ENCODE measurements around the gene ARHGEF26.

Gene ARHGEF26

DNA sequence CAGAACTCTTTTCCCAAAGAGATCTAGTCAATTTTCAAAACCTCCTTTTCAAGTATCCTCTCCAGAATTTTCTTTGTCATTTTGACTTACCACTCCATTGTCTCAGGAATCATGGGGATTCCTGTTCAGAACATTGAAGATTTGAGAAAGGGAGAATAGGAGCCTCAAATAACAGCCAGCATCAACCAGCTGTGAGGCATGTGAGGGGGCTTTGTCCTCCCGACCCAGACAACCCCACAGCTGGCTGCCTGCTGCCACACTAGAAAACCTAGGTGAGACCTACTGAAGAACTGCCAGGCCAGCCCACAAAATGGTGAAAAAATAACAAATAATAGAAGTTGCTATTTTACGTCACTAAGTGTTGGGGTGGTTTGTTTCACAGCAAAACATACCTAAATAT lies 5.9 kb upstream of the ARHGEF26 start:
- DNase-seq, result no peak

DNA sequence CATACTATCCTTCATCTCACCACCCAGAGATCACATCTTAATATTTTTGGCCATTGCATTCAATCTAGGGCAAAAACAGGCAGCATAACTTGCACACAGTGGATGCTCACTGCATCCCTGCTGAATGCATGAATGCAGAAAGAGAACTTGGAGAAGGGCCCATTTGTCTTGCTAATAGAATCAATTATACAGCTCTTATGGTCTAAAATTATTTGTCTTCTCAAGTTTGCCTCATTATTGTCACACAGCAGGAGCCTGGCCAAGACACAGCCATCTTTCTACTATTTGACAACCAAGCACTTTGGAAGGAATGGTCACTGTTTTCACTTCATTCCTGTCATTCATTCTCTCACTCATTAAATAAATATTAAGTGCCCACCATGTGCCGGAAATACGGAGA lies 1.2 kb upstream of the ARHGEF26 start:
- DNase-seq, result no peak

DNA sequence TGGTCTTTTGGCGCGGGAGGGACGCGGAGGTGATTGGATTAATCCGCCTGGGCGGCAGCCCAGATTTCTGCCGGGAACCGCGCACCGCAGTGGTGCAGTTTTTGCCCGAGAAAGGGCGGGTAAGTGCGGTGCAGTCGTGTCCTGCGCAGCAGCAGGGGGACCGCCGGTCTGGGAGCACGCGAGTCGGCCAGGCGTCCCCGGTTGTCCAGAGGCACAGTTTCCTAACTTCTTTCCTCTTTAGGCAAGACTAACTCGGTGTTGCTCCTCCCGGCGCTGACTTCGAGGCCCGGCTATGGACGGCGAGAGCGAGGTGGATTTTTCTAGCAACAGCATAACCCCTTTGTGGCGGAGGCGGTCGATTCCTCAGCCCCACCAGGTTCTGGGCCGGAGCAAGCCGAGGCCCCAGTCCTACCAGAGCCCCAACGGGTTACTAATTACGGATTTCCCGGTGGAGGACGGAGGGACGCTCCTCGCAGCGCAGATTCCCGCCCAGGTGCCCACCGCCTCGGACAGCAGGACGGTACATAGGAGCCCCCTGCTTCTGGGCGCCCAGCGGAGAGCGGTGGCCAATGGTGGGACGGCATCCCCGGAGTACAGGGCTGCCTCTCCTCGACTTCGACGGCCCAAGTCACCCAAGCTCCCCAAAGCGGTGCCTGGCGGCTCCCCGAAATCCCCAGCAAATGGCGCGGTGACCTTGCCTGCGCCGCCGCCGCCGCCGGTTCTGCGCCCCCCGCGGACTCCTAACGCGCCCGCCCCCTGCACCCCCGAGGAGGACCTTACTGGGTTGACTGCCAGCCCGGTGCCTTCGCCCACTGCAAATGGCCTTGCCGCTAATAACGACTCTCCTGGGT lies 736 bp downstream of the ARHGEF26 start:
- DNase-seq, result no peak

DNA sequence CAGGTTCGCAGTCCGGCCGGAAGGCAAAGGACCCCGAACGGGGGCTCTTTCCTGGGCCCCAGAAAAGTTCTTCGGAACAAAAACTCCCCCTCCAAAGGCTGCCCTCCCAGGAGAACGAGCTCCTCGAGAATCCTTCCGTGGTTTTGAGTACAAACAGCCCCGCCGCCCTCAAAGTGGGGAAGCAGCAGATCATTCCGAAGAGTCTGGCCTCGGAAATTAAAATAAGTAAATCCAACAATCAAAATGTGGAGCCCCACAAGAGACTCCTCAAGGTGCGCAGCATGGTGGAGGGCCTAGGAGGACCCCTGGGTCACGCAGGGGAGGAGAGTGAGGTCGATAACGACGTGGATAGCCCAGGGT lies 1.3 kb downstream of the ARHGEF26 start:
- no peak for DNase-seq

DNA sequence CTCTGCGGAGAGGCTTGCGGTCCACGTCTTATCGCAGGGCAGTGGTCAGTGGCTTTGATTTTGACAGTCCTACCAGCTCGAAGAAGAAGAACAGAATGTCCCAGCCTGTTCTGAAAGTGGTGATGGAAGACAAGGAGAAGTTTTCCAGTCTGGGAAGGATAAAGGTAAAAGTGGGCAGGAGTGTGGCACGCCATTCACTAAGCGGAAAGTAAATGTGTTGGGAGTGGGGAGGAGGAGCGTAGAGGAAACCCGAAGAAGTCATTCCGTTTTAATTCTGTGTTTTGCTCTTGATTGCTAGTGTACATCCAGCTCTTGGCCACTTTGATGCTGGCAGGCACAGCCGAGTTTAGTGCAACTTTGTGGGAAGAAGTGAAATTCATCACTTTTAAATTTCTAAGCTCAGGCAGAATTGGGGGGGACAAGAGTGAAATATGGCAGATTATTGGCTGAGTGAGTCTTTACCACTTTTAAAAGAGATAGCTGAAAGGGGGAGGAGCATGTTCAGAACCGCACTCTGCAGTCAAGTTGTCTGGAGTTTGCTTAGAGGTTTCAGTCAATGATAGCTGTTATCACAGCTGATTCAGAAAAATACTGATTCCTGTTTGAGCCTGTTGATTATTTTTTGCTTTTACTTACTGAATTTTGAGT lies 1.8 kb downstream of the ARHGEF26 start:
- no peak for DNase-seq

DNA sequence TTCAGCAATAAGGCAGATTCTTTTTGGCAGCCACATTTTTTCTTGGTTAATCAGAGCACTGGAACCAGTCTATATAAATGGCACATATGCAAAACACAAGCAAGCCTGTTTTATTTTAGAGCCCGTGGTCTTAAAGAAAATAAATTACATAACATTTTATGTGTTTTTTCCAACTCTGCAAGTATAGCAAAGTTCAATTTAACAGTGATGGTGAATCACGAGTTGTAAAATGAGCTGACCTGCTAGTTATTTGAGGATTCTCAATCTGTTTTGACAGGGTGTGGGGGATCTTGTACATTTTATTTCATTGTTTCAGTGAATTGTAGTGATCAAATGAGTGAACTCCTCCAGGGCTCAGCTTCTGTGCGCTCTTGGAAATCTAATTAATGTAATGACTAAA lies 2.7 kb downstream of the ARHGEF26 start:
- no peak for DNase-seq

DNA sequence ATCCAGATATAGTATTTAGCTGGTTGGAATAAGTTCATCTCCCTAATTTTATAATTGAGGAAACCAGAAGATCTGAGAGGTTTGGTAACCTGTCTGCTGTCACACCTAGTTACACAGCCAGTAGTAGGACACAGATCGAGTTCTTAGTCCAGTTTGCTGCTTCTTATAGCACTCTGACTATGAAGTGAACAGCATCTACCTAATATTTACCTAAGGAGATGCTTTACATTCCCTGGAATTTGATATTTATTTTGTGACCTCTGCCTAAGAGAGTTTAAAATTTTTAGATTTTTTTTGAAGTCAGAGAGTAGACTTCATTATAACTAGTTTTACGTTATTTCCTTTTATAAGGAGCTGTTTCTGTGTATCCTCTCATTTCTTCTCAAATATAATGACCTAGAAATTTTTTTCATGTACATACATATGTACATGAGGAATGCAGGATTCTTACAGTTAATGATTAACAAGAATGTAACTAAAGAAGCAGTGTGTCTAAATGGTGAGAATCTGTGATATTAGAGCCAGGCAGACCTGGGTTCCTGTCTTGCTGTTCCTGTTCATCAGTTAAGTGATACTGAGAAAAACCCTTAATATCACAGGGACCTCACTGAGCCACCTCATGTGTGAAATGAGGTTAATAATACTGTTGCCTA lies 4.3 kb downstream of the ARHGEF26 start:
- DNase-seq, result no peak

DNA sequence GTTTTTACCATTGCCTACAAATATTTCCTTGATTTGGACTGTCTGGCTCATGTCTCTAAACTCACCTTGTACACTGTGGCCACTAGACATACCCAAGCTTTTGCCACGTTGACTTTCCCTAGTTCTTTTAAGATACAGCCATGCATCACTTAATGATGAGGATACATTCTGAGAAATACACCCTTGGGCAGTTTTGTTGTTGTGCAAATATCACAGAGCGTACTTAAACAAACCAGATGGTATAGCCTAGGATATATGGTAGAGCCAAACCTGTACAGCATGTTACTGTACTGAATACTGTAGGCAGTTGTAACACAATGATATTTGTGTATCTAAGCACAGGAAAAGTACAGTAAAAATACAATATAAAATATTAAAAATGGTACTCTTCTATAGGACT lies 5.5 kb downstream of the ARHGEF26 start:
- DNase-seq, result no peak

DNA sequence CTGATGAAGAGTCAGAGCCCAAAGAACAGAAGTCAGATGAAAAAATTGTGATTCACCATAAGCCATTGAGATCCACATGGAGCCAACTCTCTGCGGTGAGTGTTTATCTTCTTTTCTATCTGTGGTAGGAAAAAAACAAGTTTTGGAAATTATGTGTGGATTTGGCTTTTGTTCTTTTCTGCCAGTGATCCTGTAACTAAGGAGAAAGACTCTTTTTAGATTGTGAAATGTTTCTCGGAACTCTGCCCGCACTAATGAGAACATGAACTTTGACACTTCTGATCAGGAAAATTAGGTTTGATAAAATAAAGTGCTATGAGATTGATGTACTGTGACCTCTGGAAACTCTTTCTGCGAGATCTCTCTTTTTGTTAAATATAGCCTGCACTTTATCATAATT lies 8.4 kb downstream of the ARHGEF26 start:
- DNase-seq, result no peak

DNA sequence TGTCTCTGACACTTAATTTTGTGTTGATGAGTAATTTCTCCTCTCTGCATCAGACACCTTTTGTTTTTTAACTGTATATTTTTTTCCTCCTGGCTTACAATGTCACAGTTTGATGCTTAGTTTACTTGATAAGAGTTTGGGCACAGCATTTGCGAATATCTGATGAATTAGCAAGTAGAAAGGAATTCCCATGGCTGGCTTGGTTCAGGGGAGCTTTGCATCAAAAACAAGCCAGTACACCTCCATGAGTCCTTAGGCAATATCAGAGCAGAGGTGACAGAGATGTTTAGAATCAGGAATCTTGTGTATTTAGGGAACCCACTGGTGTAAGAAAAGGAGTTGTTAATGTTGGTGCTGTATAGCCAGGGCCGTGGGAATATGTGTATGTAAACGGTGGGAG lies 9.3 kb downstream of the ARHGEF26 start:
- DNase-seq, result no peak

DNA sequence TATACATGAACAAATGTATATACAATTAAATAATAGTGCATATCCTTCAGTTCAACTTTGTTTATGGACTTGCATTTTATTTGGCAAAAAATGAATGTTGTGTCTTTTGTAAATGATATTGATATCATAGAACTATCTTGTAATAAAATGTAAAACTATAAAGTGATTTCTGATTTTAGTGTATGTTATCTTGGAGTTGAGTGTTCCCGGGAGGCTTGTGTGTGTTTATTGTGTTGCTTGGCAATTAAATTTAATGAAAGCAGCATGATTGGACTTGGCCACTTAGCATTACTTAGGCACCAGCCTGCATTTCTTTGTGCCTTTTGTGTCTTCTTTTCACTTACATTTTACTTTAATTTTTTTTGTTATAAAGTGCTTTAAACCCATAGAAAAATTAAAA lies 10.6 kb downstream of the ARHGEF26 start:
- DNase-seq, result no peak

DNA sequence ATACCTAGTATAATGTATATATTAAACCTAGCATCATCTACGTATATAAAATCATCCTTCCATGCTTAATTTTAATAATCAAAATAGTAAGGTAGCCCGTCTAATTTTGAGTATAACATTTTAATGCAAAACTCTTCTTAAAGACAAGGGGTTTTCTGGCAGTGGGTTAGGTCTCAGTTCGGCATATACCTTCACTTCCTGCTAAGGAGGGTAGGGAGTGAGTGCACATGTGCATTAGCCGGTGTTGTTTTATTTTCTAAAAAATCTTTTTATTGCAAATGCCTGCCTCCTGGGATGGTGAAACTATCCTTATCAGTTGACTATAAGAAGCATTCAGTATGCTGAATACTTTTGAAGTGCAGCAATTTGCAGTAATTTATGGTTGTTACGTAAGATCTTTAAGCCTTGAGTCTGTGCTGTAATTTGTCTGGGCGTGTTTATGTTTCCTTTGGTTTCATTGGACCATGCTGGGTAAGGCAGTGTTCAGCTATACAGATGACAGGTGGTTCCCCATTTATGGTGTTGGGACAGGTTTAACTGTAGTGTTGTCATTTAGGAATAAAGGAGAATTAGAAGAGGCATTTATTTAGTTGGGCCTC lies 11.7 kb downstream of the ARHGEF26 start:
- DNase-seq, result no peak

DNA sequence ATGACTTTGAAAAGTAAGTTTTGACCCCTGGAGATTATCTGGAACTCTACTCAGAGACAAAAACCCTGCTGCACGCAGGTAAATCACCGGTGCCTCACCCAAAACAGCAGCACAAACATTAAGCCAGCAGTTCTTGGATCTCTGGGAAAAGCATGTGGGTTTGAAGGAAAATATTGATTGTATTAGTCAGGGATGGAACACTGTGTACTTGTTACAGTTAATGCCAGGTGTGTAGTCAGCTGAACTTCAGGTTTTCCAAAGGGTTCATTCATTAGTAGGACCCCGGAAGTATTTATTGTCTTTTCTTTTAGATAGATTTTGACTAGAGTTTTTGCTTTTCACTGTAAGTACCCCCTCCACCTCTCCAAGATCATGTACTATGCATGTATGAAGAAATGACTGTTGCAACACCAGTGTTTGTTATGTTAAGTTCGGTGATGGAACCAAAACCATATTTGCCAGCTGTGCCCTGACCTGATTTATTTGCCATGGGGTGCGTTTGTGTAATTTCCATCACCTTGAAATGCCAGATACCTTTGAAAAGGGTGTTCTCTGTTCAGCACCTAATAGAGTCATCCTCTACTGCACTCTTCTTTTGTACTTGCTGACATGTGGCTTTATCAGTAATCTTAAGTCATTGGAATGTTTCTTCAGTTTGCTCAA lies 14.5 kb downstream of the ARHGEF26 start:
- no peak for DNase-seq

DNA sequence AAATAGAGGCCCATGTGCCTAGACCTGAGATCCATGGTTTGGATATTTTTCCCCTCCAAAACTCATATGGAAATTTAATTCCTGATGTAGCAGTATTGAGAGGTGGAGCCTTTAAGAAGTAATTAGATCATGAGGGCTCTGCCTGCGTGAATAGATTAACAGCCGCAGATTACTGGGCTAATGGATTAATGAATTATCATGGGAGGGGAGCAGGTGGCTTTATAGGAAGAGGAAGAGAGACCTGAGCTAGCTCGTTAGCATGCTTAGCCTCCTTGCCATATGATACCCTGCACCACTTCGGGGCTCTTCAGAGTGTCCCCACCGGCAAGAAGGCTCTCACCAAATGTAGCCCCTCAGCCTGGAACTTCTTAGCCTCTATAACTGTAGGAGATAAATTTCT lies 15.8 kb downstream of the ARHGEF26 start:
- DNase-seq, result no peak

DNA sequence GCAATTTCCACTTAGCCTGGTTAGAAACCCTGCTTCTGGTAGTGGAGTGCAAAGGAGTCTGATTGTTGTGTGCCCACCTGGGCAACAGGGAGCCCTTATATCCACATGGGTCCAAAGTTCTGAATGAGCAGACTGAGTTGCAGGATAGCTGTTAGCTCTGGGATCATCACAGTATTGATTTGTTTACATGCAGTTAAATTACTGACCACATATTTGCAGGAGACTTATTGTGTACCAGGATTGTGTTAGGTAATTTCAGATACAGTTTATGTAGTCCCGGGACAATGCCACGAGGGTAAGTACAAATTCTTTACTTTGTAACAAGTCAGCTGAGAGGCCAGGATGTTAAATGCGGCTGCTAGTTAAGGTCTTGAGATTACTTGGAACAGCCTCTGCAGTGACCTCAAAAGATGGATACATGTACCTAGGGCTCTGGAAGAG lies 18.8 kb downstream of the ARHGEF26 start:
- DNase-seq, result no peak

DNA sequence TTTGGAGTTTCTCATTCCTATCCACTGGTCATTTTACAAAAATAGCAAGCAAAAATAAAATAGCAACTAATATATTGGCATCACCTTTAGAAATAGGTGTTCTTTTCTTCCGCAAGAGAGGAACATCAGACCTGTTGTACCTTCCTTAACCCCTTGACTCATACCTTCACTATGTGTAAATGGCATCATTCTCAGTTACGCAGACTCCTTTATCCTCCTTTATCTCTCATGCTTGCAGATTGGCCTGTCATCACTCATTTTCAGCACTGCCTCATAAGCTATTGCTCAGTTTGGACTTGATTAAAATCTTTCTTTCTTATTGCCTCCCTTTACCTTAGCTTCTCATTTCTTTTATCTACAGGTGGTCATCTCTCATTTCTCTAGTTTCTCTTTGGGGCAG lies 21.4 kb downstream of the ARHGEF26 start:
- no peak for DNase-seq

DNA sequence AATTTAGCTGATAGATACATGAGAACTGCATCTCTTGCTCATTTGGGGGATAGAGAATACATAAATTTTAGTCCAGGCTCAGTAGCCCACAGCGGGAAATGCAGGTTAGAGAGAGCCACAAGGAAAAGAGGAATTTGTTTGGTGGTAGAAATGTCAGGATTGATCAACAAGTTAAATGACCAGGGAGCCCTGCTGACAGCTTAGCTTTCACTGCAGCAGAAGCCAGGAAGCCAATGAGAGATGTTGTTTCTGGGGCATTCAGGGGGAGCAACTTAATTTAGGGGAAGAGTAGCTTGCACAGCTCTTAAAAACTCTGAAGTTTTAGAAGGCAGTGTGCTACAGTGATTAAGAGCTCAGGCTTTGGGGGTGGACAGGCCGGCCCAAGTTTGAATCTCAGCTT lies 22.7 kb downstream of the ARHGEF26 start:
- DNase-seq, result no peak

DNA sequence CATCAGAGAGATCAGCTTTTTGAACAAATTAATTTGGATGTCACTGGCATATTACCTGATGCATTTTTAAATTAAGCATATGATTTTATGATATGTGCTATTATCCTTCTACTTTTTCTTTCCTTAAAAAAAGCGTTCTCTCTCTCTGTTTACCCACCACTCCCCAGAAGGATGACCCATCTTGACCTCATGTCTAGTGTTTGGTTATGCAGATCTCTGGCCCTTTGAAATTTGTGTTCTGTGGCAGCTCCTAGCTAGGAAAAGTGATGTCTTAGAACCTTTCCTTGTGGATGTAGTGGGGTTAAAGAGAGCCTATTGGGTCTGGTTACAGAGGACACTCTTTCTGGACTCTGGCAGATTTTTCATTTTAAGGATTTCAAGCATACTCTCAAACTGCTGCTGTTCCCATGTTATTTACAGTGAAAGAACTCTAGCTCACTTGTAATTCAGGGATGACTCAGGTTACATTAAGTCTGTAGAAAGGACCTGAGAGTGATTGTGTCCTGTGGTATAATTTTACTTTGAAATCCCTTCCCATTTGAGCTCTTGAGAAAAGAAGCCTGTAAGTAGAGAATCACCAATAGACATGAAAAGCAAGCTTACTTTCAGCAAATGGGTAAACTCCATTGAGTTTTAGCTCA lies 23.8 kb downstream of the ARHGEF26 start:
- no peak for DNase-seq

DNA sequence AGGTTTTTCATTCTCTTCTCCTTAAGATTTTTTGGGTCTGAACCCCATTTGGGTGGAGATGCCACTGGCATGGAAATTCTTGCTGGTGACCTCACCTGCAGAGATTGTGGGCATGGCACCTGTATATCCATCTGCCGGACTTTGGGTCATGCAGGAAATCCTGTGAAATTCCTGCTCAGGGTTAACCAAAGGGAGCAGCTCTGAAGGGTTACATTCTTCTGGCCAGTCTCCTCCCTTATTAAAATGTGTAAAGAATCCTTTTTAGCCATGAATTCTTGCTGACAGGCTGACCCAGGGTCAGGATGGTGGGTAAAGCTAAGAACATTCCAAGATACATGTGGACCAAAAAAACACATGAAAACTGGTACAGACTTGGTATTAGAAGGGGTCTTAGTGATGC lies 27.4 kb downstream of the ARHGEF26 start:
- no peak for DNase-seq

DNA sequence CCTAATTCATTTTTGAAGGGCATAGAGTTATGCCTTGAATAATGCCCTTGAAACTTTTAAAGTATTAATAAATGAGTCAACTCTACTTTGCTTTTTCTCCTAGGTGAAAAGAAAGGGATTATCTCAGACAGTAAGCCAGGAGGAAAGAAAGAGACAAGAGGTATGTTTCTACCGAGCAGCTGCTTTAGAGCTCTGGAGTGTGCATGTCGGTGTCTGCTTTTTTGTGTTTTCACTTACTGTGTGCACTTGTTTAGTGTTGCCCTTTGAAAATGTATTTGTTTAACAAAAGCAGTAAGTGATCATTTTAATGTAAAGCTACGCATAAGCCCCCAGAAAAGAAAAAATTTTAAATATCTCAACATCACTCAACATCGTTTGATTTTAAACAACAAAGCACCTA lies 28.1 kb downstream of the ARHGEF26 start:
- no peak for DNase-seq

DNA sequence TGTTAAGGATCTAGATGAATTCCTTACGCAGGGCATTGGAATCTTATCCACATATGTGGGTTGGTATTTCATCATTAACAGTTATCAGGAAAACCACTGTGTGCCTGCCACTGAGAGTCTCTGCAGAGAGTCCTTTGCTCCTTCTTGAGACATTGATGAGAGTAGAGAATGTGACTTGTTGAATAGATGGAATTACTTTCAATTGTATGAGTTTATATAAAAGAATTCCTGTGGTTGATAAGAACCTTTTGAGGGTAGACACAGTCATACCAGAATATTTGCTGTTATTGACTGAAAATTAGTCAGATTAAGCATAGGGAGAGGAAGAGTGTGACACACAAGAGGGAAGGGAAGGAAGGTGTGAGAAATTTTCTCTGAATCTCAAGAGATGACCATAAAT lies 30.8 kb downstream of the ARHGEF26 start:
- DNase-seq, result peak; percentile 63

DNA sequence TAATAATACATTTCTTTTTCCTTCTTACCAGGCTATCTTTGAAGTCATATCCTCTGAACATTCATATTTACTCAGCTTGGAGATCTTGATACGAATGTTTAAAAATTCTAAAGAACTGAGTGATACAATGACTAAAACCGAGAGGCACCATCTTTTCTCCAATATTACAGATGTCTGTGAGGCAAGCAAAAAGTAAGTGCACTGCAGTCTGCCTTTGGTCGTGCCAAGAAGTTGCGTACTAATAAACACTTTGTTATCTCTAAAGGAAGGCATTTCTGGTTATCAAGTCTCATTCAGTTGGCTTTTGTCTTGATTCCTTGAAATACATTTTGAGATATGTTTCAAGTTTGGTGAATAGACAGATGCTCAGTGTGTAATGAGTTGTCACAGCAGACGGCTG lies 31.6 kb downstream of the ARHGEF26 start:
- no peak for DNase-seq

DNA sequence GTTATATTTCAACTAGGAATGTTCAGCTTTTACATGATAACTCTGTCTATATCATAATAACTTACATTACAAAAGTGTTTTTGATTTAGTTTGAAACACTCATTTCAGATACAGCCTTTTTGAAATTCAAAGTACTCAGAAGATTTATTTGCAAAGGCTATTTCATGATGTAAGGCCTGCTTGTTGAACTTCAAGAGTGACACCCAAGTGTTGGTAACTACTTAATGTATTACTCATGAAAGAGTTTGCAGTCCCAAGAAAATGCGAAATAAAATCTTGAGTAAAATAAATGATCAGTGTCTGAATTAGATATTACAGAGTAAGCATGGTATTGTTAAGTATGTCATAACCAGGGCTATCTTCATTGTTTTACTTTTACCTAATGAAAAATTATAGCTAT lies 35.3 kb downstream of the ARHGEF26 start:
- no peak for DNase-seq

Measured in kidney glomerular epithelial cell (primary cell).